Adrenal gland (tissue), 12 donors: Measurements from ENCODE around the gene CDON. TPM values are rescaled to one million over a fixed set of nuclear protein-coding genes. Genes with fewer than 3 reads are reported as not detected.

Experiments used
- DNase-seq, 7 donors: peaks; one replicate each; pipeline ENCODE4 v3.0.0-alpha.2; 2019 to 2020
- H3K27ac ChIP-seq, 5 donors: fragments of 200-600 bp; sonication (generic) in 4 of 5; 1 replicate in 3 of 5; 2 replicates in 2 of 5; pipeline versions ENCODE4 v1.5.1 to v1.8.0; 2016 to 2020; ENCODE audit warnings: mild to moderate bottlenecking in 1 of 5
- H3K27me3 ChIP-seq: fragments of 200-600 bp; 2 replicates; pipeline ENCODE4 v1.8.0; 2021
- H3K36me3 ChIP-seq, 2 donors: fragments of 200-600 bp; replicated peaks in 1 of 2; 1 replicate in 1 of 2; 2 replicates in 1 of 2; pipeline versions ENCODE4 v1.5.1 to v1.8.0; 2018 to 2022
- H3K4me1 ChIP-seq, 2 donors: fragments of 200-600 bp; replicated peaks in 1 of 2; 1 replicate in 1 of 2; 2 replicates in 1 of 2; pipeline versions ENCODE4 v1.5.1 to v1.8.0; 2018 to 2021
- H3K4me3 ChIP-seq, 4 donors: fragments of 200-600 bp; sonication (generic) in 3 of 4; one replicate each; pipeline ENCODE4 v1.5.1; 2016 to 2018
- H3K9me3 ChIP-seq, 3 donors: fragments of 200-600 bp; sonication (generic) in 1 of 3; replicated peaks in 1 of 3; 1 replicate in 2 of 3; 2 replicates in 1 of 3; pipeline versions ENCODE4 v1.5.1 to v1.8.0; 2016 to 2021
- POLR2A ChIP-seq, 2 donors: fragments of 450-650 bp; IDR thresholded peaks; one replicate each; pipeline ENCODE4 v1.6.1; 2017; ENCODE audit warnings: antibody characterized with exemption in 2 of 2, mild to moderate bottlenecking in 2 of 2, moderate library complexity in 1 of 2
- WGBS, 4 donors: extraction: QIAGEN DNeasy Blood & Tissue Kit in 2 of 4; methylation state at CpG; one replicate each; pipeline versions ENCODE4 v1.1.5 to v1.1.7; 2013 to 2017; 5-methylcytosine and 5-hydroxymethylcytosine counted together
- intact Hi-C, 2 donors: fragments of 100-400 bp; cut with DNase I; formaldehyde crosslinking; loops; one replicate each; pipeline versions ENCODE4 v1.14.1 to v1.15.0; 2022 to 2023
- polyA plus RNA-seq, 3 donors: library from polyadenylated mRNA; stranded (reverse); fragments of 200-250 nt in 2 of 3; fragments of 350-450 nt in 1 of 3; fragmentation: Illumina TruSeq in 1 of 3; extraction: RNeasy Lipid Tissue Mini Kit (QIAGEN cat#74804) in 1 of 3; gene quantifications; one replicate each; pipeline ENCODE4 v1.2.3, GENCODE V29; 2013 to 2014
- total RNA-seq, 9 donors: library from RNA; depleted of rRNA in 4 of 9; stranded (reverse); fragments of >200 nt in 4 of 9; fragments of 120-200 nt in 1 of 9; fragmentation: NEBNext Ultra II Directional in 1 of 9; extraction: Animal tissue kit (Norgen Biotek cat#: 25700) in 1 of 9; gene quantifications; one replicate each; pipeline versions ENCODE4 v1.1.0 to v1.2.4, GENCODE V29; 2013 to 2023
- TF ChIP-seq, protein P1 (sequence below), 6 experiments: fragments of 450-650 bp in 4 of 6; fragments of 200-600 bp in 2 of 6; sonication (generic) in 1 of 6; IDR thresholded peaks; 1 replicate in 5 of 6; 2 replicates in 1 of 6; pipeline versions ENCODE4 v1.5.1 to v1.8.0; 2016 to 2021; ENCODE audit warnings: antibody characterized with exemption in 6 of 6, mild to moderate bottlenecking in 2 of 6, moderate library complexity in 1 of 6
- donor health status: healthy with polysubstance abuse.
- donor health status: Bipolar disorder and iron deficiency.
- donor health status: DM: yes; HTN: yes; CAD: no.
- donor health status: DM: no; HTN: no; CAD: no.
- donor health status: DM: no; HTN: no; CAD: no.
- donor health status: DM: yes; HTN: yes; CAD: no.

Gene CDON
- total and polyA plus RNA-seq, 12 donors: 0.90 to 12.1 (median 3.9) TPM

DNA sequence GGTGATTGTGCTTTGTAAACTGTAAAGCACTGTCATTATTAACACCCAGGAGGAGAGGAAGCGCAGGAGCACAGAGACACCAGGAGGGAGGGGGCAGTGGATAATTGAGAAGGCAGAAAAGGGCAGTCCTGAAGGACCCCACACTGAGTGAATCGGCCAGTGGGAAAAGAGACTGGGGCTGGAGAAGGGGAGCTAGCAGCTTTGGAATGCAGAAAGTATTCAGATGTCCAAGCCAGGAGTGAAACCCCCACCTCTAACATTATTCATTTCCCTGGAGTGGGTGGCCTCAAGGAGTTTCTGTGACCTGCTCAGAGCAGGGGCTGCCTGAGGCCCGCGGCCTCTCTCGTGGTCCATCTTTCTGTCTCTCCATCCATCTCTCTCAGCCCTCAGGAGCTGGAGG is 38.0 kb upstream of the CDON start:
- no peak for DNase-seq
- peaks cover 0 to 8% of the 10 kb centered on the region in 2 donors for H3K4me1 ChIP-seq
- H3K27ac ChIP-seq: no peak overlapping the region
- no peaks in the 10 kb centered on the region for H3K9me3 ChIP-seq
- 82 to 85% (median 84%) methylated on average over 5 of the region's 5 CpGs for WGBS, 4 donors
- no peaks in the 10 kb centered on the region for H3K27me3 ChIP-seq
- intact Hi-C loops: no loop called here
- no peaks in the 10 kb centered on the region for H3K36me3 ChIP-seq
- TF ChIP-seq, protein P1, sequence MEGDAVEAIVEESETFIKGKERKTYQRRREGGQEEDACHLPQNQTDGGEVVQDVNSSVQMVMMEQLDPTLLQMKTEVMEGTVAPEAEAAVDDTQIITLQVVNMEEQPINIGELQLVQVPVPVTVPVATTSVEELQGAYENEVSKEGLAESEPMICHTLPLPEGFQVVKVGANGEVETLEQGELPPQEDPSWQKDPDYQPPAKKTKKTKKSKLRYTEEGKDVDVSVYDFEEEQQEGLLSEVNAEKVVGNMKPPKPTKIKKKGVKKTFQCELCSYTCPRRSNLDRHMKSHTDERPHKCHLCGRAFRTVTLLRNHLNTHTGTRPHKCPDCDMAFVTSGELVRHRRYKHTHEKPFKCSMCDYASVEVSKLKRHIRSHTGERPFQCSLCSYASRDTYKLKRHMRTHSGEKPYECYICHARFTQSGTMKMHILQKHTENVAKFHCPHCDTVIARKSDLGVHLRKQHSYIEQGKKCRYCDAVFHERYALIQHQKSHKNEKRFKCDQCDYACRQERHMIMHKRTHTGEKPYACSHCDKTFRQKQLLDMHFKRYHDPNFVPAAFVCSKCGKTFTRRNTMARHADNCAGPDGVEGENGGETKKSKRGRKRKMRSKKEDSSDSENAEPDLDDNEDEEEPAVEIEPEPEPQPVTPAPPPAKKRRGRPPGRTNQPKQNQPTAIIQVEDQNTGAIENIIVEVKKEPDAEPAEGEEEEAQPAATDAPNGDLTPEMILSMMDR (IDR thresholded peaks at IDR 0.05): no peak
- TF ChIP-seq POLR2A (IDR thresholded peaks at IDR 0.05): no peak
- H3K4me3 ChIP-seq: no peak overlapping the region

DNA sequence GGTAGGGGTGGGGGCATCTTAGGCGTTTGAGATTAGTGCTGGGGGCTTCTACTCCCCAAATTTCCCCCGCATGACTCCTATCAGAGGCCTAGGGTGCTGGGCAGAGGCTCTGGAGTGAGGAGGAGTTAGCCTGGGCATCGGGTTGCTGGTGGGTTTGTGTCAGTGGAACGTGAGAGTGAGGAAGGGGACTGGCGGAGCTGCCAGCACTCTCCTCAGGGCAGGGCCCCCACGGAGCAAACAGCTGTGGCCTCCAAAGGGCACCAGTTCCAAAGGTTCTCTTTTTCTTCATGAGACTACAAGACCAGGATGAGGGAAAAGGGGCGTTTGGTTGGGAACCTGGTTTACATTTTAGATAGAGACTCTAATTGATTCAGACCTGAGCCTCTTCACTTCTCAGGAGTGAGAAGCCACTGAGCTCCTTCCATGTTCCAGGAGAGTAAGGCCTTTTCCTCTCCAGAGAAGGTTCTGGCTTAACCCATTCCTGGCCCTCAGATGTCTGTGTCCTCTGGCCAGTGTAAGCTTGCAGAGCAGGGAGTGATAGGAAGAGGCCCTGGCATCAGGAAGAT is 35.6 kb upstream of the CDON start:
- TF ChIP-seq, protein P1 (IDR thresholded peaks at IDR 0.05): no peak
- TF ChIP-seq POLR2A (IDR thresholded peaks at IDR 0.05): no peak
- Histone ChIP-seq H3K27ac (no peak overlapping the region), H3K4me3 (no peak overlapping the region), H3K4me1 (peaks cover 0 to 8% of the 10 kb centered on the region in 2 donors), H3K27me3 (no peaks in the 10 kb centered on the region), H3K9me3 (no peaks in the 10 kb centered on the region), H3K36me3 (no peaks in the 10 kb centered on the region)
- intact Hi-C loops: no loop called here
- DNase-seq: no peak
- WGBS, 4 donors: 81 to 84% (median 82%) methylated on average over 7 of the region's 7 CpGs

DNA sequence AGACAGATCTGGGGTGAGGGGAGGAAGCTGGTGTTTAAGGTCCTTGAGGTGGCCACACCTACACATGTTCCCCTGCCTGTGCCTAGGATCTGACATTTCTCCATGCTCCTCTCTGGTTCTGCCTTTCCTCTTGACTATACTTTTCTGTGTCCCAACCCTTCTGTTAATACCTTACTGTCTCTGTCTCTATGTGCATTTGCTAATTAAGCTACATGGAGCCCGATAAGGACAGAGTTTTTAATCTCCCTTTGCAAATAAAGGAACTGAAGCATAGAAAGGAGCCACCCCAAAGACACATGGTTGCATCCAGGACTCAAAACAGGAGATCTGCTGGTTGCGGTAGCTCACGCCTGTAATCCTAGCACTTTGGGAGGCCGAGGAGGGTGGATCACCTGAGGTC is 33.1 kb upstream of the CDON start:
- 87 to 92% (median 88%) methylated on average over 4 of the region's 4 CpGs for WGBS, 4 donors
- intact Hi-C loops: no loop called here
- H3K27me3 ChIP-seq: no peaks in the 10 kb centered on the region
- H3K4me1 ChIP-seq: no peaks in the 10 kb centered on the region
- no peaks in the 10 kb centered on the region for H3K36me3 ChIP-seq
- no peak overlapping the region for H3K27ac ChIP-seq
- TF ChIP-seq, protein P1 (IDR thresholded peaks at IDR 0.05): no peak
- no peak for TF ChIP-seq POLR2A (IDR thresholded peaks at IDR 0.05)
- no peak overlapping the region for H3K4me3 ChIP-seq
- no peak for DNase-seq
- H3K9me3 ChIP-seq: no peaks in the 10 kb centered on the region

DNA sequence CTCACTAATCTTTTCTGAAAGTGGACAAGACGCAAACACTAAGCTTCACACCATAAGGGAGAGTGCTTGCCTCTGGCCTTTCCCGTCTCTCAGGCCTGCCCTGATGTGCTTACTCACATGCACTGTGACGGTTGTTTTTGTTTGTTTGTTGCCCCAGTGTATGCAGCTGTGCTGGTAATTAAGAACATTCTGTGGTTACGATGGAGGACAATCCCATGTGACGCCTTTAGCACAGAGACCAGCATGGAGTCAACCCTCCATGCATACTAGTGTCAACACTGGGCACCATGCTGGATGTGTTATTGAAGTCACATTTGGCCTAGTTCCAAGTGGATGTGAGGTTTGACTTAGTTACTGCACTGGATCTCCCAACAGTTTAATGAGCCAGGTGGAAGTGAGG is 27.8 kb upstream of the CDON start:
- WGBS, 4 donors: 91 to 95% (median 93%) methylated on average over 5 of the region's 5 CpGs
- DNase-seq: no peak
- intact Hi-C loops: no loop called here
- TF ChIP-seq, protein P1 (IDR thresholded peaks at IDR 0.05): no peak
- no peak for TF ChIP-seq POLR2A (IDR thresholded peaks at IDR 0.05)
- H3K27me3 ChIP-seq: no peaks in the 10 kb centered on the region
- H3K4me1 ChIP-seq: no peaks in the 10 kb centered on the region
- H3K36me3 ChIP-seq: no peaks in the 10 kb centered on the region
- no peak overlapping the region for H3K27ac ChIP-seq
- H3K4me3 ChIP-seq: no peak overlapping the region
- H3K9me3 ChIP-seq: no peaks in the 10 kb centered on the region
